HG02852 (cell line): ENCODE measurements around the gene PPM1A.
"Not testable (repeated sequence)": the region's sequence is repeated elsewhere in the genome, so short reads cannot be mapped to it uniquely, and the experiment has no call there.

Source experiments
- ATAC-seq: cut with Tn5 transposase; IDR thresholded peaks from one replicate; pipeline ENCODE4 v1.9.1; 2021; ENCODE audit warnings: mild to moderate bottlenecking, moderate library complexity; ENCODE audit not compliant: unreplicated experiment

Gene PPM1A

DNA sequence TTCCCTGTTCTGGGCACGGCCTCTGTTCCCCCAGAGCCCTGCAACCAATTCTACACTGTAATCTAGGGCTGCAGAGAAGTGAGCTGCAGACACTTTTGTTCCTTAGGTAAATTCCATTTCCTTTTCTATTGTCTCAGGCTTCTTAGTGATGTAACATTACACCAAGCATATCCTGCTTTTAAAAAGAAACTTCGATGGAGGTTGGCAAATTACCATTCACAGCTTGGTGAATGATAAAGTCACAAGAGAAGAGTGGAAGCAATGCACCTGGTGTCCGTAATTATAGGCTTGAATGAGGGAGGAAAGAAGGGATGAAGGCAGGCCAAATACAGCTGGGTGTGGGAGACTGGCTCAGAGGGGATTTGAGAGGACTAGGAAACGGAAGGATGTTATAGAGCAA is 68.6 kb downstream of the PPM1A start:
- ATAC-seq, result no peak

DNA sequence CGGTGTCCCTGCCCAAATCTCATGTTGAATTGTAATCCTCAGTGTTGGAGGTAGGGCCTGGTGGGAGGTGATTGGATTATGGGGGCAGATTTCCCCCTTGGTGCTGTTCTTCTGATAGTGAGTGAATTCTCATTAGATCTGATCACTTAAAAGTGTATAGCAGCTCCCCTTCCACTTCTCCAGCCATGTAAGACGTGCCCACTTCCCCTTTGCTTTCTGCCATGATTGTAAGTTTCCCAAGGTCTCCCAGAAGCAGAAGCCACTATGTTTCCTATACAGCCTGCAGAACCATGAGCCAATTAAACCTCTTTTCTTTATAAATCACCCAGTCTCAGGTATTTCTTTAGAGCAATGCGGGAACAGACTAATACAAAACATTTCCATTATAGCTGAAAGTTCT is 71.8 kb downstream of the PPM1A start:
- not testable (repeated sequence) for ATAC-seq

DNA sequence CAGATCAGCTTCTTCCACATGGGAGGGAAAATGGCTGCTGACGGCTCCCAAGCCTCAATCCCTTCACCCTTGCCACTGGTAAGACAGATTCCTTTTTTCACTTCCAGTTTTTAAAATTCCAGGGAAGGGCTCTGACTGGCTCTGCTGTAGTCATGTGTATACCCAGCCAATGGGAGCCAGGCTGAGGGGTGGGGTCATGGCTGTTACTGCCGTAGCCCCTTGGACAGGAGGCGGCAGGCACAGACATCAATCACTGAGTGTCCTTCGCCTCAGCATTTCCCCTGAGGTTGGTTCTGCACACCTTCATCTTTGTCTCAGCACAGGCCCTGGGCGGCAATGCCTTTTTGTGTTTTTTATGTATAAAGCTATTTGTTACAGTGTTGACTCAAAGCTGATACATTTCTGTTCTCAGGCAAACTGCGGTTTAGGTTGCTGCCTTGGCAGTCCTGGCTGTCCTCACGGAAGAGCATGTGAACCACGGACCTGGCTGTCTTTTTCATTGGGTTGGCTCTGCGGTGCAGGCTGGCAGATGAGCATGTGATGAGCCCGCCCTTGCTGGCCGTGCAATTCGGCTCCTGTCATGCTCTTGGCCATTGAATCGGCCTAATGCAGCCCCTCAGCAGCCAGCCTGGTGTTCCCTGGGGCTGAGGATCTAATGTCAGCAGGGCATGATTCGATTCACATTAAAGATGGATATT is 74.3 kb downstream of the PPM1A start:
- no peak for ATAC-seq

DNA sequence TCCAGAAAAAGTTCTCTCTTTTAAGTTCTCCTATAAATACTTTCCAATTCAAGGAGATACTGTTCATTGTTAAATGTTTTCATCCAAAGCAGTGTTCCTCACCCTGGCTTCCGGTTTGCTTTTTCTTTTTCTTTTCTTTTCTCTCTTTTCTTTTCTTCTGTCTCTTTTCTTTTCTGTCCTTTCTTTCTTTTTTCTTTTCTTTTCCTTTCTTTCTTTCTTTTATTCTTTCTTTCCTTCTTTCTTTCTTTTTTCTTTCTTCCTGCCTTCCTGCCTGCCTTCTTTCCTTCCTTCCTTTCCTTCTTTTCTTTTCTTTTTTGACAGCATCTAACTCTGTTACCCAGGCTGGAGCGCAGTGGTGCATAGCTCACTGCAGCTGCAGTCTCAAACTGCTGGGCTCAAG is 75.8 kb downstream of the PPM1A start:
- no peak for ATAC-seq

DNA sequence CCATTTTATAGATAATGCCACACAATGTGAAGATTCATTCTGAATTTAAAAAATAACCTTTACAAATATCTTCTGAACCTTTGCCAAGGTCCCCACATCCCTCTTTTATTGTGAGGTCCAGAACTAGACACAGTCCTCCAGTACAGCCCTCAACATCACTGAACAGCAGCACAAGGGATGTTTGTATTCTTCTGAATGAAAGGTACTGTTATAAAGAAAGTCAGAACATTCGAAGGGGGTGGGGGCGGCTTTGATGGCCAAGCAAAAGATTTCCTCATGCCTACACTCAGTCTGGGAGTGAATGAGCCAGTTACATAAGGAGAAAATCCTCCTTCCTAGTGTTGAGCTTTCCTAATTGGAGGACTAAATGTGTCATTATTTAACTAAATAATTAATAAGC is 77.3 kb downstream of the PPM1A start:
- ATAC-seq, result no peak

DNA sequence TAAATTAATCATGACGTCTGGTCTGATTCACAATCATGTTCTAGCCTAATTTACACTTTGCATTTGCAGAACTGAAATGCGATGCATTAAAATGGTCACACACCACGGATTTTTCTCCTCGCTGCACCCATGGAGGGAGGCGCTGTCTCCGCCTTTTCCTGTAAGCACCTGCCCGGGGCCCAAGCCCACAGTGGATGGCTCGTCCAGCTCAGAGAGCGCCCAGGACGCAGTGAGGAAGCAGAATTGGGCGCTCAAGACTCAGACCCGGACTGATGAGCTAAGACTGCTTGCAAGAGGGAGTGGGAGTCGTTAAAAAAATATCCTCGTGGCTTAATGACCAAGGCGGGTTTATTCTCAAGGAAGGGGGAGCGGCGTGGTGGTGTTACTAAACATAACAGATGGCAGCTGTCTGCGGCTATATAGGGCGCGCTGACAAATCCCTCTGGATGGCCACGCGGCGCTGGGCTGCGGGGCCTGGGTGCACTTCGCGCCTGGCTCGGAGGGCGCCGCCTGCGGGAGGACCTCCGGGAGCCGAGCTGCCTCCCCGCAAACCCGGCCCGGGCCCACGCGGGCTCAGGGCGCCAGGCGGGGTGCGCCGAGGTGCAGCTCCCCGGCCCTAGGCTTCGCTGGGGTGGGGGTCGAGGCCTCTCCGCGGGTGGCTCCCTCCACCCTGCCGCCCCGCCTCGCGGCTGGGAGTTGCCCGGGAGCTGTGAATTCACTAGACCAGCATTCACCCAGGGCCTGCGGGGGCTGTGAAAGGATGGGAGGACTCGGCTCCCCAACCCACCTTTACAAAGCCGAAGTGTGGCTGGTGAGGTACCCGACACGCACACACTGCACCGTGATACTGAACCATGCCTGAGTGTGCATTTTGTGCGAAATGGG is 78.7 kb downstream of the PPM1A start:
- peak; percentile 56 for ATAC-seq

DNA sequence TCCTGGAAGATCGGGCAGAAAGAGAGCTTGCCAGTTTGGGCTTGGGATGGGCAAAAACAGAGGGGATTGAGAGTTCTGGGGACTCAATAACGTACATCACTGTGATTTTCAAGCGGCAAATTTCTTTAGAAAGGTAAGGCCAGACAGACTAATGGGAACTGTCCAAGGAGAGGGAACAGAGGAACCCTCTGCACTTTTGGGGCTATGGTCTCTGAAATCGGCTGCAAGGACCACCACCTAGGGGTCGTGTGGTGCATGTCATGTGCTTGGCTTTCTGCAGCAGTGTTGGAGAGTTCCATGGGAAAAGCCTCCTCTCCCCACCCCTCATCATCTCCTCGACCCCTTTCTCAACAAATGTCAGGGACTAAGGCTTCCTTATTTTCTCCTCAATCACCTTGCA is 79.6 kb downstream of the PPM1A start:
- ATAC-seq, result no peak

DNA sequence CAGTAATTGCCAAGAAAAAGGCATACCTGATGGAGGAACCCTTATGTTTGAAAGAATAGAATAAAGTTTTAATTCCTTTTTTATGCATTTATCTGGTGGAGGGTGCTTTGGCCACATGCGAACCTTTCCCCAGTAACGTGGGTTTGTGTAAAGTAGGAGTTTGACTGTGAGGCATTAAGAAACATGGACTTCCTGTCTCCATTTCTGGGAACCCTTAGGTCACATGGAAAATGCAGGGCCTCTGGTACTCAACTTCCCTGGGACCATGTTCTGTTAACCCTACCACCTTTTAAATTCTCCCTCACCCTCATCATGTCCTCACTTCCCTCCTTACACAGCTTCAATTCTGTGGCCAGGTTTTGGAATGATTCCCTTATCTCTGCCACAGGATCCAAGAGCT is 80.3 kb downstream of the PPM1A start:
- ATAC-seq, result no peak

DNA sequence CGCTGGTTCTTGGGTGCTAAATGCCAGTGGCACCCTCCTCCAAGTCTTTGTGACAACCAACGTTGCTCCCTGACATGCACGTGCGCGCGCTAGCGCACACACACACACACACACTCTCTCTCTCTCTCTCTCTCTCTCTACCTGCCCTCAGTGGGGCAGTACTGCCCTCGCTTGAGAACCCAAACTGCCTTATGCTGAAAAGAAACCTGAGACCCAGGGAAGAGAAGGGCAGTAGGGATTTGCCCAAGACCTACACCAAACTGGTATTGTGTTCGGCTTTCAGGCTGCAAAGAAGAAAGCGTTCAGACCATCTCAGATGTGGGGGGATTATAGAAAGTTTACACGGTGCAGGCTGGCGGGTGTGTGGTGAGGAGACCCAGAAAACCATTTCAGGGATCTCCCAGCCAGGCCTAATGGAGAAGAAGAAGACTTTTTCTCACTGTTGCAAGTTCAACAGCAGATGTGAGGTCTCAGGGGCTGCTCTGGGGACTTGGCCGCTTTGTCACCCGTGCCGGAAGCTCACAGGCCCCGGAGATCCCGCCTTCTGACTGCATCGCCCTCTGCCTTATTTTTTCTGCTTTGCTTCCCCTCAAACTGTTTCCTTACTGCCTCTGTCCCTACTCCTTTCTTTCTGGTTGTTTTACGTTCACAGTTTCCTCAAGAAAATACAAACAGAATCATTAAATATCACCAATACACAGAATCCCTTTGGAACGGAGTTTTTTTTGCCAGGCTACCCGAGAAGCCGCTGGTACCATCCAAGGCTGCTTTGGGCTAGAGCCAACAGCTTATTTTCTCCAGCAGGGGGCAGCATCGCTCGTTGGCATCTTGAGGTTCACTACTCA is 82.4 kb downstream of the PPM1A start:
- peak; percentile 71 for ATAC-seq

DNA sequence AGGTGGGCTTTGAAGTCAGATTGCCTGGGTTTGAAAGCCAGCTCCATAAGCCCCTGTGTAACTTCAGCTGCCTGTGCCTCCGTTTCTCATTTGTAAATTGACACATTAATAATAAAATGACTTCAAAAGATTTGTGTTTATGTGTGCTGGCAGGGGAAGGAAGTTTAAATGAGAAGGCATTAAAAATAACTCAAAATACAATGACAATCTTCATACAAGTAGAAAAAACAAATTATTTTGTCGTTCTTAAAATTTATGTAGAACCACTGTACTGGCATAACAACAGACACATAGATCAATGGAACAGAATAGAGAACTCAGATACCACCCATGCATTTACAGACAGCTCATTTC is 83.0 kb downstream of the PPM1A start:
- ATAC-seq, result no peak

DNA sequence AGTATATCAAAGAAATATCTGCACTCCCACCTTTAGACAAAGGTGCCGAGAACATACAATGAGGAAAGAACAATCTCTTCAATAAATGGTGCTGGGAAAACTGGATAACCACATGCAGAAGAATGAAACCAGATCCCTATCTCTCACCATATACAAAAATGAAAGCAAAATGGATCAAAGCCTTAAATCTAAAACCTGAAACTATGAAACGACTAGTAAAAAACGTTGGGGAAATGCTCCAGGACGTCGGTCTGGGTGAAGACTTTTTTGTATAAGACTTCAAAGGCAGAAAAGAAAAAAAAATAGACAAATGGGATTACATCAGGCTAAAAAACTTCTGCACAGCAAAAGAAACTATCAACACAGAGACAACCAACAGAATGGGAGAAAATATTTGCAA is 83.8 kb downstream of the PPM1A start:
- ATAC-seq, result no peak

DNA sequence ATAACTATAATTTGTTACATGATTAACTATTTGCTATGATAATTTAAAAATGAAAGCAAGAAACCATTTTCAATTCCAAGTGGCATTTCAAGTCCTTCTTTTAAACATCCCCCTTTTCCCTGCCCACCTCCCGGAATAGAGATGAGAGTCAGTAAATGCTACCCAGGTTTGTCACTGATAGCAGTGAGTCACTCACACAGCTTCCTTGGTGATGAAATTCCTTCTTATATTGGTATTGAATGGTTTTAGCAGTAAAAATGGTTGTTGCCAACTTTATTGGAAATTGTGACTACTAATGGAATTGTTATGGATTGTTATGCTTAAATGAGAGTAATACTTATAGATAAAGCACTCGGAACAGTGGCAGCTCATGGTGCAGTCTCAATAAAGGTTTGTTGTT is 90.5 kb downstream of the PPM1A start:
- ATAC-seq, result no peak

DNA sequence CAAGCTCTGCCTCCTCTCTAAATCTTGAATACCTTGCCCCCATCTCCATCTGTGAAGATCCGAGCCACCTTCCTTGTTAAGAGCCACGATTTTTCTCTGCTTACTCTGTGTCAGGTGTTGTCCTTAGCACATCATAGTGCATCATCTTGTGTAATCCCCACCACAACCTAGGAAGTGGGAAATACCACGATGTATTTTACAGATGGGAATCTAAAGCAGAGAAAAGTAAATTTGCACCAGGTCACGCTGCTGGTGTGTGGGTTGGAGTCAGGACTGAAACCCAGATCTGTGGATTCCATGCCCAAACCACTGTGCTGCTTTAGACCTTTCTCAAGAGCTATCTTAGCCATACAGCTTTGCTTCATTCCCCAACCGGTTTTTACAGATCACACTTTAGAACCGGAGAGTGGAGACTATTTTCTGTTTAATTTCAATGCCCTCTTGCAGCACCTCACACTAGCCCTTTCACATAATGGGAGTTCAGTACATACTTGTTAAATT is 94.6 kb downstream of the PPM1A start:
- no peak for ATAC-seq

DNA sequence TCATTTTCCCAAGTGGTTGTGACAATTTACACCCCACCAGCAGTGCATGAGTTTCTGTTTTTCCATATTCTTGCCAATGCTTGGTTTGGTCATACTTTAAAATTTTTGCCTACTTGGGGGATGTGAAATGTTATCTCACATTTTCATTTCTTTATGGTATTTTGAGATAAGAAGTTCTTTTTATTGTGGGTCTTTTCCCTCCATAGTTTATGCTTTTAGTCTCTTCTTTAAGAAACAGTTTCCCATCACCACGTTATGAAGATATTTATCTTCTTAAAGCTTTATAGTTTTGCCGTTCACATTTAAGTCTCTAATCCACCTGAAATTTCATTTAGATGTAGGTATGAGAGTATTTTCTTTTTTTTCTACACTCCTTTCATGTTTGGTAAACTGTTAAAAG is 95.7 kb downstream of the PPM1A start:
- ATAC-seq, result no peak

DNA sequence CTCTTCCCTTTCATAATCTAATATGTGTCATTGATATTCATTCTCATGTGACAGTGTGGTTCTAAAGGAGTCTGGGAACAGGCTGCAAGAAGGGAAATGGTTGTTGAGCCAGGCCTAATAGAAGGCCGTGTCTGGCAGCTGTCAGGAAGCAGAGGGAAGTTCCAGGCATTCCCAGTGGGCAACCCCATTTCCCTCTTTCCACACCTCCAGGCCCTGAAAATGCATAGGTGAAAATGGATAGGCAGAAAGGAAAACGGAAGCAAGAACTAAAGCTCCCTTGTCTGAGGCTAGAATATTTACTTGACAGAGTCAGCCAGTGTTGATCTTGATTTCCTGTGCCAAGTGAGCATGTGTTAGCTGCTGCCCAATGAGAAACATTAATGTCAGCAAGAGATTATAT is 97.7 kb downstream of the PPM1A start:
- no peak for ATAC-seq

DNA sequence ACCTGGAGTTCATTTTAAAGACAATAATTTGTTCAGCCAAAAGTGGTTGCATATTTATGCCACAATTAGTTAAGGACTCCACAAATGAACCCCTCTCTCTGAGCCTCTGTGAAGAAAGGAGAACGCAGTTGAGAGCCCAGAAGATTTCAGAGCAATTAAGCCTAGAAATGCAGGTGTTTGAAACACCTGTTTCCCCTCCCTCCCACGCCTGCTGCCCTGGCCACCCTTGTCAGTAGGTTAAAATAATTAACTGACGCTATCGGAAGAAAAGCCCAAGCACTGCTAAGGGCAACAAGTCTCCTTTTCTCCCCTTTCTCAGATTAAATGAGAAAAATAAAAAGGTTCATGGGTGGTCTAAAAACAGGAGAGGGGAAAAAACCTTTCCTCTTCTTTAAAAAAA is 99.2 kb downstream of the PPM1A start:
- ATAC-seq, result no peak
